DND-41 (cell line): ENCODE data around the gene POLR2C.

Experiments used
- CTCF ChIP-seq: IDR thresholded peaks from 2 replicates; pipeline ENCODE4 v1.5.1; 2012; ENCODE audit warnings: borderline replicate concordance, low read length, moderate library complexity, mild to moderate bottlenecking; ENCODE audit not compliant: poor library complexity, severe bottlenecking; ENCODE audit errors: extremely low read depth
- EZH2 ChIP-seq: IDR thresholded peaks from 3 replicates; pipeline ENCODE4 v1.6.1; 2012; ENCODE audit warnings: borderline replicate concordance, low read depth, mild to moderate bottlenecking, moderate library complexity, low read length, inconsistent platforms; ENCODE audit not compliant: severe bottlenecking

- TF ChIP-seq CTCF (no peak), EZH2 (no peak)
Measured at GRCh38 chr16:57497121-57497520, 34.6 kb downstream of the POLR2C start.
